HG03196 (cell line): ENCODE data around the gene CAMSAP1.
"Not testable (repeated sequence)": the region's sequence is repeated elsewhere in the genome, so short reads cannot be mapped to it uniquely, and the experiment has no call there.

Experiments
- ATAC-seq: cut with Tn5 transposase; IDR thresholded peaks from one replicate; pipeline ENCODE4 v1.9.1; 2021; ENCODE audit not compliant: unreplicated experiment

Gene CAMSAP1

GRCh38 chr9:135907431-135908092, at the start of gene CAMSAP1:
TSS of gene CAMSAP1 (minus strand) at chr9:135907546. CDS start at chr9:135907159, 387 bp downstream.
- ATAC-seq = peak; percentile 66

- no peak for ATAC-seq
Observed at GRCh38 chr9:135956802-135957174, 49.4 kb upstream of the CAMSAP1 start.

- no peak for ATAC-seq
Observed at GRCh38 chr9:135955934-135956801, 48.8 kb upstream of the CAMSAP1 start.

GRCh38 chr9:135952664-135953206, 45.4 kb upstream of the CAMSAP1 start:
- ATAC-seq = no peak

- ATAC-seq = no peak
Observed at GRCh38 chr9:135951889-135952663, 44.7 kb upstream of the CAMSAP1 start.

GRCh38 chr9:135951310-135951709, 44.0 kb upstream of the CAMSAP1 start:
- not testable (repeated sequence) for ATAC-seq

- ATAC-seq = not testable (repeated sequence)
Observed at GRCh38 chr9:135950841-135951240, 43.5 kb upstream of the CAMSAP1 start.

- ATAC-seq = no peak
Observed at GRCh38 chr9:135950135-135950682, 42.9 kb upstream of the CAMSAP1 start.

GRCh38 chr9:135949501-135950134, 42.3 kb upstream of the CAMSAP1 start:
- no peak for ATAC-seq

- ATAC-seq = no peak
Observed at GRCh38 chr9:135948968-135949367, 41.6 kb upstream of the CAMSAP1 start.

GRCh38 chr9:135948446-135948845, 41.1 kb upstream of the CAMSAP1 start:
- no peak for ATAC-seq

GRCh38 chr9:135947582-135947981, 40.2 kb upstream of the CAMSAP1 start:
- no peak for ATAC-seq

- not testable (repeated sequence) for ATAC-seq
Observed at GRCh38 chr9:135947105-135947504, 39.8 kb upstream of the CAMSAP1 start.

GRCh38 chr9:135946392-135946994, 39.1 kb upstream of the CAMSAP1 start:
- ATAC-seq = no peak

- ATAC-seq = no peak
Observed at GRCh38 chr9:135945969-135946368, 38.6 kb upstream of the CAMSAP1 start.

GRCh38 chr9:135944444-135945252, 37.3 kb upstream of the CAMSAP1 start:
- ATAC-seq = no peak

GRCh38 chr9:135943604-135944003, 36.3 kb upstream of the CAMSAP1 start:
- not testable (repeated sequence) for ATAC-seq

GRCh38 chr9:135941288-135941995, 34.1 kb upstream of the CAMSAP1 start:
- ATAC-seq = no peak
